K562 (cell line): ENCODE measurements around the gene METAP2. TPM values are rescaled to one million over a fixed set of nuclear protein-coding genes. Genes with fewer than 3 reads are reported as not detected.
A peak's percentile ranks its signal among the peaks of the same experiment; 100 is the strongest.

Source experiments
- CUX1 ChIP-seq: fragments of 200-800 bp; sonication (Bioruptor generic); IDR thresholded peaks from 2 replicates; pipeline ENCODE4 v1.6.1; 2016; ENCODE audit warnings: missing genetic modification characterization, missing compliant biosample characterization
- DACH1 ChIP-seq: fragments of 450-650 bp; IDR thresholded peaks from 2 replicates; pipeline ENCODE4 v1.6.1; 2018; ENCODE audit not compliant: partially characterized antibody
- ETV1 ChIP-seq: fragments of 450-650 bp; conservative IDR thresholded peaks from 2 replicates; pipeline ENCODE4 v1.6.1; 2016; ENCODE audit warnings: missing genetic modification characterization, control low read depth, low read depth, missing compliant biosample characterization
- GATAD2B ChIP-seq: fragments of 450-650 bp; IDR thresholded peaks from 2 replicates; pipeline ENCODE4 v1.6.1; 2017; ENCODE audit warnings: mild to moderate bottlenecking, borderline replicate concordance
- HES1 ChIP-seq: fragments of 450-650 bp; IDR thresholded peaks from 2 replicates; pipeline ENCODE4 v1.6.1; 2016; ENCODE audit warnings: low read depth, mild to moderate bottlenecking, moderate library complexity
- NCOA2 ChIP-seq, 2 experiments: fragments of 450-650 bp; IDR thresholded peaks; 2 replicates each; pipeline ENCODE4 v1.6.1; 2018; ENCODE audit warnings: mild to moderate bottlenecking in 2 of 2, moderate library complexity in 1 of 2; ENCODE audit not compliant: partially characterized antibody in 2 of 2
- SIN3B ChIP-seq: fragments of 450-650 bp; IDR thresholded peaks from 2 replicates; pipeline ENCODE4 v1.6.1; 2017; ENCODE audit warnings: low read depth, mild to moderate bottlenecking, moderate library complexity
- STAG1 ChIP-seq: sonication (generic); formaldehyde crosslinking; IDR thresholded peaks from 2 replicates; pipeline ENCODE4 v1.5.0; 2020; ENCODE audit warnings: missing genetic modification reagents, borderline replicate concordance
- TAL1 ChIP-seq: fragments of 450-650 bp; IDR thresholded peaks from 2 replicates; pipeline ENCODE4 v1.6.1; 2016; ENCODE audit warnings: mild to moderate bottlenecking
- ZNF184 ChIP-seq: sonication (generic); formaldehyde crosslinking; IDR thresholded peaks from 2 replicates; pipeline ENCODE4 v1.5.0; 2020; ENCODE audit warnings: missing genetic modification reagents
- ZNF316 ChIP-seq: fragments of 450-650 bp; IDR thresholded peaks from 2 replicates; pipeline ENCODE4 v1.6.1; 2016
- ZNF41 ChIP-seq: fragments of 250-450 bp; sonication (Bioruptor Pico); conservative IDR thresholded peaks from 2 replicates; pipeline ENCODE4 v1.4.0; 2020; ENCODE audit warnings: mild to moderate bottlenecking
- polyA plus RNA-seq, 8 experiments: library from polyadenylated mRNA; depleted of rRNA in 4 of 8; stranded (reverse) in 5 of 8; unstranded in 3 of 8; fragments of >200 nt; fragmentation: Nextera tagmentation in 2 of 8; fragmentation: Illumina TruSeq in 1 of 8; extraction: Ambion mirVana in 2 of 8; extraction: Trizol in 1 of 8; gene quantifications; 2 replicates each; pipeline versions ENCODE4 v1.2.1 to v1.2.3, GENCODE V29; 2011 to 2014; ENCODE audit warnings: inconsistent platforms in 1 of 8, missing spikeins in 1 of 8
- total RNA-seq, 7 experiments: library from RNA; depleted of rRNA in 6 of 7; stranded (reverse); fragments of >200 nt in 6 of 7; fragmentation: Illumina TruSeq in 2 of 7; extraction: Trizol in 2 of 7; gene quantifications; 2 replicates each; pipeline versions ENCODE4 v1.2.1 to v1.2.3, GENCODE V29; 2011 to 2021; ENCODE audit warnings: low replicate concordance in 1 of 7
- TF ChIP-seq, protein P1 (sequence below): fragments of 250-450 bp; sonication (Bioruptor Pico); IDR thresholded peaks from 2 replicates; pipeline ENCODE4 v1.4.0; 2020; ENCODE audit warnings: mild to moderate bottlenecking, moderate library complexity, borderline replicate concordance
- TF ChIP-seq, protein P2 (sequence below): sonication (generic); formaldehyde crosslinking; IDR thresholded peaks from 2 replicates; pipeline ENCODE4 v1.8.1; 2022; ENCODE audit warnings: missing genetic modification reagents
- TF ChIP-seq, protein P3 (sequence below): fragments of 450-650 bp; conservative IDR thresholded peaks from 2 replicates; pipeline ENCODE4 v1.6.1; 2016; ENCODE audit warnings: missing genetic modification characterization, low read depth, mild to moderate bottlenecking, missing compliant biosample characterization, moderate library complexity

METAP2 gene
- total and polyA plus RNA-seq, 9 of the 15 experiments (the other 6 are each of a cell fraction or from before 2014, with no cell fraction given): 75.5 to 205 (median 164) TPM

DNA sequence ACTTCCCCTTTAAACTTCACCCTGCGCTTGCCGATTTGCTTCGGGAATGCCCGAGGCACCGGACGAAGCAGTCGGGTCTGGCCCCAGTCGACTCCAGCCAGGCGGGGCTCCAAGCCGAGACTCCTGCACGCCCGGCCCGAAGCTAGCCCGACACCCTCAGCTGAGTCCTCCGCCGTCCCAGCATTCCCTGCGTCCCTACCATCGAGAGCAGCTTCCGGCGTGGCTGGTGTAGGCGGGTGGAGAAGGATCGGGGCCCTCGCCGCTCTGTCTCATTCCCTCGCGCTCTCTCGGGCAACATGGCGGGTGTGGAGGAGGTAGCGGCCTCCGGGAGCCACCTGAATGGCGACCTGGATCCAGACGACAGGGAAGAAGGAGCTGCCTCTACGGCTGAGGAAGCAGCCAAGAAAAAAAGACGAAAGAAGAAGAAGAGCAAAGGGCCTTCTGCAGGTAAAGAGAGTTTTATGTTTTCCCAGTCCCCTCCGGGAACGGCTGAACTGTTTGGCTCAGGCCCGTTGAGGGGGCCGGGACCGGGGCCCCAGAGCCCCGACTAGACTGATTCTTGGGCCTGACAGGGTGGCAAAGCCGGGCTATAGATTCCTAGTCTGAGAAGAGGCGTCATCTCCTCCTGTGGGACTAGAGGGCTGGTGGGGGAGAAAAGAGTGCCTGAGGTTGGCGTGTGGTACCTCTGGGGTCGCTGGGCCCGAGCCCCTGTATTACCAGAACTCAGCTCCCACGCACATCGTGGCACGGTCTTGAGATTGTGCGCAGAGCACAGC is at the start of gene METAP2 (continued):
- TF ChIP-seq, protein P1, sequence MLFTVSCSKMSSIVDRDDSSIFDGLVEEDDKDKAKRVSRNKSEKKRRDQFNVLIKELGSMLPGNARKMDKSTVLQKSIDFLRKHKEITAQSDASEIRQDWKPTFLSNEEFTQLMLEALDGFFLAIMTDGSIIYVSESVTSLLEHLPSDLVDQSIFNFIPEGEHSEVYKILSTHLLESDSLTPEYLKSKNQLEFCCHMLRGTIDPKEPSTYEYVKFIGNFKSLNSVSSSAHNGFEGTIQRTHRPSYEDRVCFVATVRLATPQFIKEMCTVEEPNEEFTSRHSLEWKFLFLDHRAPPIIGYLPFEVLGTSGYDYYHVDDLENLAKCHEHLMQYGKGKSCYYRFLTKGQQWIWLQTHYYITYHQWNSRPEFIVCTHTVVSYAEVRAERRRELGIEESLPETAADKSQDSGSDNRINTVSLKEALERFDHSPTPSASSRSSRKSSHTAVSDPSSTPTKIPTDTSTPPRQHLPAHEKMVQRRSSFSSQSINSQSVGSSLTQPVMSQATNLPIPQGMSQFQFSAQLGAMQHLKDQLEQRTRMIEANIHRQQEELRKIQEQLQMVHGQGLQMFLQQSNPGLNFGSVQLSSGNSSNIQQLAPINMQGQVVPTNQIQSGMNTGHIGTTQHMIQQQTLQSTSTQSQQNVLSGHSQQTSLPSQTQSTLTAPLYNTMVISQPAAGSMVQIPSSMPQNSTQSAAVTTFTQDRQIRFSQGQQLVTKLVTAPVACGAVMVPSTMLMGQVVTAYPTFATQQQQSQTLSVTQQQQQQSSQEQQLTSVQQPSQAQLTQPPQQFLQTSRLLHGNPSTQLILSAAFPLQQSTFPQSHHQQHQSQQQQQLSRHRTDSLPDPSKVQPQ (CRISPR knock-in tag): no peak
- TF ChIP-seq SIN3B (no peak), ZNF184 (CRISPR knock-in tag) (no peak), GATAD2B (no peak), STAG1 (CRISPR knock-in tag) (no peak), HES1 (no peak), NCOA2 (IDR thresholded peaks at IDR 0.05; ENCODE audit: partially characterized antibody in 2 of 2) (no peak), DACH1 (peak; percentile 29), CUX1 (CRISPR knock-in tag) (no peak), TAL1 (no peak), ETV1 (peak; percentile 80), ZNF41 (CRISPR knock-in tag) (no peak), ZNF316 (no peak)
- TF ChIP-seq, protein P2, sequence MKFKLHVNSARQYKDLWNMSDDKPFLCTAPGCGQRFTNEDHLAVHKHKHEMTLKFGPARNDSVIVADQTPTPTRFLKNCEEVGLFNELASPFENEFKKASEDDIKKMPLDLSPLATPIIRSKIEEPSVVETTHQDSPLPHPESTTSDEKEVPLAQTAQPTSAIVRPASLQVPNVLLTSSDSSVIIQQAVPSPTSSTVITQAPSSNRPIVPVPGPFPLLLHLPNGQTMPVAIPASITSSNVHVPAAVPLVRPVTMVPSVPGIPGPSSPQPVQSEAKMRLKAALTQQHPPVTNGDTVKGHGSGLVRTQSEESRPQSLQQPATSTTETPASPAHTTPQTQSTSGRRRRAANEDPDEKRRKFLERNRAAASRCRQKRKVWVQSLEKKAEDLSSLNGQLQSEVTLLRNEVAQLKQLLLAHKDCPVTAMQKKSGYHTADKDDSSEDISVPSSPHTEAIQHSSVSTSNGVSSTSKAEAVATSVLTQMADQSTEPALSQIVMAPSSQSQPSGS: no peak
- TF ChIP-seq, protein P3, sequence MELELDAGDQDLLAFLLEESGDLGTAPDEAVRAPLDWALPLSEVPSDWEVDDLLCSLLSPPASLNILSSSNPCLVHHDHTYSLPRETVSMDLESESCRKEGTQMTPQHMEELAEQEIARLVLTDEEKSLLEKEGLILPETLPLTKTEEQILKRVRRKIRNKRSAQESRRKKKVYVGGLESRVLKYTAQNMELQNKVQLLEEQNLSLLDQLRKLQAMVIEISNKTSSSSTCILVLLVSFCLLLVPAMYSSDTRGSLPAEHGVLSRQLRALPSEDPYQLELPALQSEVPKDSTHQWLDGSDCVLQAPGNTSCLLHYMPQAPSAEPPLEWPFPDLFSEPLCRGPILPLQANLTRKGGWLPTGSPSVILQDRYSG (tag): no peak
